BJ (cell line): ENCODE data around the gene COL6A1. TPM values are rescaled to one million over a fixed set of nuclear protein-coding genes. Genes with fewer than 3 reads are reported as not detected.

Experiments
- CTCF ChIA-PET: fragments of 350-600 bp; formaldehyde crosslinking; extraction: SDS; loops from one replicate; lab custom pipeline; 2021; ENCODE audit warnings: antibody characterized with exemption, inconsistent platforms; lab: Yijun Ruan, JAX
- POLR2A ChIA-PET: fragments of 300-600 bp; sonication (Branson Sonifier 250); formaldehyde crosslinking; extraction: SDS; loops from one replicate; lab custom pipeline; 2021; ENCODE audit warnings: antibody characterized with exemption; lab: Charles Lee
- DNase-seq: peaks from one replicate; pipeline ENCODE4 v3.0.0-alpha.2; 2011; ENCODE audit warnings: low read depth
- H3K27me3 ChIP-seq: 2 replicates; pipeline ENCODE4 v1.6.0; 2011; ENCODE audit warnings: low read length; ENCODE audit not compliant: control insufficient read depth, insufficient read depth
- H3K36me3 ChIP-seq: 2 replicates; pipeline ENCODE4 v1.5.1; 2011; ENCODE audit warnings: low read length; ENCODE audit not compliant: control insufficient read depth, insufficient read depth
- H3K4me3 ChIP-seq: 2 replicates; pipeline ENCODE4 v1.5.1; 2011; ENCODE audit warnings: low read depth, mild to moderate bottlenecking, control low read depth, low read length
- polyA plus RNA-seq: library from polyadenylated mRNA; depleted of rRNA; stranded (reverse); fragments of >200 nt; gene quantifications from 2 replicates; pipeline ENCODE4 v1.2.3, GENCODE V29; 2011
- TF ChIP-seq, protein P1 (sequence below): IDR thresholded peaks from 2 replicates; pipeline ENCODE4 v1.5.1; 2011; ENCODE audit warnings: low read depth, mild to moderate bottlenecking, control low read depth, inconsistent platforms, low read length, moderate library complexity; ENCODE audit not compliant: insufficient read depth

The COL6A1 gene
- polyA plus RNA-seq, 1 experiment = 672 TPM

DNA sequence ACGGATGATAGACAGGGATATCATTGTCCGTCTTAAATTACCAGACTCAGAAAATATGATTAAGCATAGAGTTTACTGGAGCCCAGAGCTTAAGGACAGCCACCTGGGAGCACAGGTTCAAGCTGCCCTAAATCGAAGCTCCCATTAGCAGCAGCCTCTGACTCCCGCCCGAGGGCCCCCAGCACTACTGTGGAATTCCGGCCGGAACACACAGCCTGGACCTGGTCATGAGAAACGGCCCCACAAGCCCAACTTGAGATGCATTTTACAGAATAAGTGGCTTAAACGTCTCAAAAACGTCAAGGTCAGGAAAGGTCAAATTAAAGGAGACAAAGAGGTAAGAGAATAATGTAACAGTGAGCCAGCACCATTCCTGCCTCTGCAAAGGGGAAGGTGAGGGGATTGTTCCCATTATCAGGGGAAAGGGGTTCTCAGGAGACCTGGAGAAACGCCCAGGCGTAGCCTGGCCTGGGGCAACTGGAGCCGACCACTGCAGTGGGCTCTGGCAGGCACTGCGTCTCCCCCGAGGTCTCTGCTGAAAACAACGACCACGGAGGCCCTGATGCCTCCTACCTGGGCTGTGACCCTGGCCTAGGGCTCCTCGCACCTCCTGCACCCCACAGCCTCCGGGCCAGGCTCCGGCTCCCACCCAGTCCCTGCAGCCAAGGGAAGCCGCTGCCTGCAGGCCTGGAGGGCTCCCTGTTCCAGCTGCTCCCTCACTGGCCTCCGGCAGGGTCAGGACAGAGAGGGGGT lies 11.5 kb upstream of the COL6A1 start:
- TF ChIP-seq, protein P1, sequence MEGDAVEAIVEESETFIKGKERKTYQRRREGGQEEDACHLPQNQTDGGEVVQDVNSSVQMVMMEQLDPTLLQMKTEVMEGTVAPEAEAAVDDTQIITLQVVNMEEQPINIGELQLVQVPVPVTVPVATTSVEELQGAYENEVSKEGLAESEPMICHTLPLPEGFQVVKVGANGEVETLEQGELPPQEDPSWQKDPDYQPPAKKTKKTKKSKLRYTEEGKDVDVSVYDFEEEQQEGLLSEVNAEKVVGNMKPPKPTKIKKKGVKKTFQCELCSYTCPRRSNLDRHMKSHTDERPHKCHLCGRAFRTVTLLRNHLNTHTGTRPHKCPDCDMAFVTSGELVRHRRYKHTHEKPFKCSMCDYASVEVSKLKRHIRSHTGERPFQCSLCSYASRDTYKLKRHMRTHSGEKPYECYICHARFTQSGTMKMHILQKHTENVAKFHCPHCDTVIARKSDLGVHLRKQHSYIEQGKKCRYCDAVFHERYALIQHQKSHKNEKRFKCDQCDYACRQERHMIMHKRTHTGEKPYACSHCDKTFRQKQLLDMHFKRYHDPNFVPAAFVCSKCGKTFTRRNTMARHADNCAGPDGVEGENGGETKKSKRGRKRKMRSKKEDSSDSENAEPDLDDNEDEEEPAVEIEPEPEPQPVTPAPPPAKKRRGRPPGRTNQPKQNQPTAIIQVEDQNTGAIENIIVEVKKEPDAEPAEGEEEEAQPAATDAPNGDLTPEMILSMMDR = no peak

DNA sequence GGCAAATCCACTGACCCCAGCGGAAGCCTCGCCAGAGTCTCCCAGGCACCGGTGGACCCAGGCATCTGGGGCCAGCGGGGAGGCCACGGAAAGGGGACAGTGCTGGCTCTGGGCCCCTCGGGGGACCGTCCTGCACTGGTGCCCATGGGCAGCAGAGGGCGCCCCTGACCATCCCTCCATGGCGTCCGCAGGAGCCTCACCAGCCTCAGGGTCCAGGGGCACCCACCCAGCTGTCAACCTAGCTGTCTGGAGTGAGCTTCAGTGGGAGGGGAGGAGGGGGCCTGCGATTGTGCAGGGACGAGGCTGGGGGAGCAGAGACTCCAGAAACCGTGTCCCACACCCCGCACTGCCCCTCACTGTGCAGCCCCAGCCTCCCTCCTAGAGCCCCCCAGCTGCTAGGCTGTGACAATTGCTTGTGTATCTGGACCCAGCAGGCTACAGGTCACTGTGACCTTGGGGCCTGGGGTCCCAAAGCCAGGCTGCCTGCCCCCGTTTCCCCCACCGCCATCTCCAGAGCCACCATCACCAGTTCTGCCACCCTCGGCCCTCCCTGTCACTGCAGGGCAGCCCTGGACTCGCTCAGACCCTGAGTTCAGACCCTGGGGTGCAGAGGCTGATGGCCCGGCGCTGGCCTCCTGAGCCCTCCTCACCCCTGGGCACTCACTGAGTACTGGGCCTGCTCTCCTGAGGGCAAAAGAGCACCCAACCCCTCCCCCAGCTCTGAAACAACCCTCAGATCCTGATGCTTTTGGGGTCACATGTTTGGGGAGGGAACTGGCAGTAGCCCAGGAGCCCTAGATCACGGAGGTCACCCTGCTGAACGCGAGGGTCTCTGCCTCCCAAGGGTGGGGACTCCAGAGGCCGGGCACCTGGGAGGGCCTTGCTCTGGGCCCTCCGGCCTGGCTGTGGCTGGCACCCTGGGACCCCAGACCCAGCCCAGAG lies 10.6 kb upstream of the COL6A1 start:
- TF ChIP-seq, protein P1 = peak; percentile 99
- CTCF ChIA-PET = interaction anchor here (0.5 to 5.7 kb wide), 27 partner anchors 8 to 612 kb away, joined by 3 to 64 read pairs (median 4); partner anchors contain the start of genes COL6A1 and COL6A2
- no peaks in the 10 kb centered on the region for H3K27me3 ChIP-seq
- no peaks in the 10 kb centered on the region for H3K36me3 ChIP-seq
- H3K4me3 ChIP-seq = no peak overlapping the region
- POLR2A ChIA-PET = interaction anchor here (0.6 kb wide), 1 partner anchor 11 kb away, joined by 6 read pairs; no protein-coding TSS in a partner anchor
- no peak for DNase-seq

More for the DNA sequence above, 11.5 kb upstream of the COL6A1 start:
- no peak for DNase-seq
- Histone ChIP-seq H3K27me3 (no peaks in the 10 kb centered on the region), H3K4me3 (no peak overlapping the region), H3K36me3 (no peaks in the 10 kb centered on the region)
- CTCF ChIA-PET = interaction anchor here (0.7 to 5.7 kb wide), 21 partner anchors 12 to 612 kb away, joined by 3 to 64 read pairs (median 4); no protein-coding TSS in a partner anchor
- POLR2A ChIA-PET = interaction anchor here (0.6 kb wide), 1 partner anchor 12 kb away, joined by 6 read pairs; no protein-coding TSS in a partner anchor

DNA sequence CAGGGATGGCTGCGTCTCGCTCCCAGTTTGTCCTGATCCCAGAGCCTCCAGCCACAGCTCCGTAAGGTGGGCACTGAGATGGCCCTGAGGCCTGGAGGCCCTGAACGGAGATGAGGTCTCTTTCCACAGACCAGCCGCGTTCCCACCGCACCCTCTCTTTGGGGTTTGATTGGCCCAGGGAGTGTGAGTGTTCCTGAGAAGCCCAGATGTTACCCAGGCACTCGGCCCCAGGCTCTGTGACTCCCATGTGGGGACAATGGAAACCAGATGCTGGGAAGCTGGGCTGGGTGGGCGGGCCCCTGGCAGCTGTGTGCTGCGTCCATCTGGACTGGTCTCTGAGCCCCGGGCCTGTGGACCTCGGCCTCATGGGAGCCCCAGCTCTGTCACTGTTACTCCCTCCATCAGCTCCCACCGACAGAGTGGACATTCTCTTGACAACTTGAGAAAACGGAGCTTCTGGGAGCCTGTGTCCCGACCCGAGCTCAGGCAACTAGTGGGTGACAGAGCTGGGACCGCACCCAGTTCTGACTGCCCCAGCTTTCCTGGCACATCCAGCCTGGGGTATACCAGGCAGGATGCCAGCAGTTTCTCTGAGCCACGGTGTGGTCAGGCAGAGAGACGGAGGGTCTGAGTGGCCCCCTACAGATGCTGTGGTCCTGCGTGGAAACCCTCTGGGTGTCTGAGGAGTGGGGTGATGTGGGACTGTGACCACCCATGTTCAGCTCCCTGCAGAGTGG lies 9.8 kb upstream of the COL6A1 start:
- no peaks in the 10 kb centered on the region for H3K27me3 ChIP-seq
- no peaks in the 10 kb centered on the region for H3K36me3 ChIP-seq
- CTCF ChIA-PET = interaction anchor here (0.5 to 5.7 kb wide), 20 partner anchors 9 to 343 kb away, joined by 3 to 64 read pairs (median 4); partner anchors contain the start of genes COL6A1 and COL6A2
- TF ChIP-seq, protein P1 = no peak
- no peak overlapping the region for H3K4me3 ChIP-seq
- peak; percentile 68 for DNase-seq
- POLR2A ChIA-PET = no interaction called here

DNA sequence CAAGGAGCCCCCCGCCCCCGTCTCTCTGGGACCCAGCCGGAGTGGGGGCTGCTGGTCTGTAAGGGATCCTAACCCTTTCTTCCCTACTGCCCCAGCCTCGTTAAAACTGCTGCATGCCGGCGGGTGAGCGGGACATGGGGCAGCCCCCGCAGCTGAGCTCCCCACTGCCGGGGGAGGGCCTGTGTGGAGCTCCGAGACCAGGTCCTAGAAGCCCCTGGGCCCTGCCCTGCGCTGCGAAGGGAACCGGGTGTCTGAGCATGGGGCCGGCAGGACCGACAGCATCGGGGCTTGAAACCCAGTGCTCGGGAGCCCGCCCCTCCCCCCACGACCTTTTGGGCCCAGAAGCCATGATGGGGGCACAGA lies 9.2 kb upstream of the COL6A1 start:
- no peaks in the 10 kb centered on the region for H3K27me3 ChIP-seq
- ChIA-PET CTCF (interaction anchor here (1.1 to 5.7 kb wide), 15 partner anchors 9 to 224 kb away, joined by 3 to 64 read pairs (median 5); partner anchors contain the start of genes COL6A1 and COL6A2), POLR2A (interaction anchor here (1.2 kb wide), 1 partner anchor 10 kb away, joined by 4 read pairs; no protein-coding TSS in a partner anchor)
- H3K36me3 ChIP-seq = no peaks in the 10 kb centered on the region
- TF ChIP-seq, protein P1 = no peak
- peak overlapping the region; percentile 38 for H3K4me3 ChIP-seq
- DNase-seq = no peak
